ENCODE measurements around the gene SLC16A9.
A peak's percentile ranks its signal among the peaks of the same experiment; 100 is the strongest.

Gene SLC16A9

DNA sequence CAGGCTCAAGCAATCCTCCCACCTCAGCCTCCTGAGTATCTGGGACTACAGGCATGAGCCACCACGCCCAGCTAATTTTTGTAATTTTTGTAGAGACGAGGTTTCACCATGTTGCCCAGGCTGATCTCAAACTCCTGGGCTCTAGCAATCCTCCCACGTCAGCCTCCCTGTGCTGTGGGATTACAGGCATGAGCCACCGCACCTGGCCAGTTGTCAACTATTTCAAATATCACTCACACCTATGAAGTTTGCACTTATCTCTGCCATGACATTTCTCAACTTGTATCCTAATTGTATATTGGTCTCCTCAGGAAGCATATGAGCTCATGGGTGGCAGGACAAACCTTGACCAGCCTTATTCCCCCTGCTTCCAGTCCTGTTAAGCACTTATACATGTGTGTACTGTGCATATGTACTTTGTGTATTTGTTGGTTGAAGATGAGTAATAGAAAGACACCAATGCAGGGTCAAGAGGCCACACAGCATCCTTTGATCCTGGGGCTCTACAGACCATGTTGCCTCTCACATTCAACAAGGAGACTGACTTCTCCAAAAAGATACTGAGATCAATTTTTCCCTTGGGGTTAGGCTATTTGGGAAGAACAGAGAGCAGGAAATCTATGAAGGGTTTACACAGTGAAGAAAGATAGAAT lies 82.2 kb downstream of the SLC16A9 start:
- DNase-seq (ENCODE audit: low spot score) = no peak

DNA sequence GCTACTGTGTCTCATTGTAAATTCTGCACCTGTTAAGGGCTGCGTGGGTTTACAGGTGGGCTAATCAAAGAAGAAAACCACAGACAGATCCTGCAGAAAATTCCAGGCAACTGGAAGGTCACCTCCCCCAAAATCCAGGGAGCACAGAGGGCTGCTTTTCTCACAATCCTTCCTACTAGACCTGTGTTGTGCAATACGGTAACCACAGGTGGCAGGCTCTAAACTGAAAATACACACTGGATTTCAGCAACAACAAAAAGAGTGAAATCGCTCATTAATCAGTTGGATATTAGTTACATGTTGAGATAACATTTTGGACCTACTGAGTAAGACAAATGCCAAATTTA lies 83.2 kb downstream of the SLC16A9 start:
- no peak for DNase-seq (ENCODE audit: low spot score)

DNA sequence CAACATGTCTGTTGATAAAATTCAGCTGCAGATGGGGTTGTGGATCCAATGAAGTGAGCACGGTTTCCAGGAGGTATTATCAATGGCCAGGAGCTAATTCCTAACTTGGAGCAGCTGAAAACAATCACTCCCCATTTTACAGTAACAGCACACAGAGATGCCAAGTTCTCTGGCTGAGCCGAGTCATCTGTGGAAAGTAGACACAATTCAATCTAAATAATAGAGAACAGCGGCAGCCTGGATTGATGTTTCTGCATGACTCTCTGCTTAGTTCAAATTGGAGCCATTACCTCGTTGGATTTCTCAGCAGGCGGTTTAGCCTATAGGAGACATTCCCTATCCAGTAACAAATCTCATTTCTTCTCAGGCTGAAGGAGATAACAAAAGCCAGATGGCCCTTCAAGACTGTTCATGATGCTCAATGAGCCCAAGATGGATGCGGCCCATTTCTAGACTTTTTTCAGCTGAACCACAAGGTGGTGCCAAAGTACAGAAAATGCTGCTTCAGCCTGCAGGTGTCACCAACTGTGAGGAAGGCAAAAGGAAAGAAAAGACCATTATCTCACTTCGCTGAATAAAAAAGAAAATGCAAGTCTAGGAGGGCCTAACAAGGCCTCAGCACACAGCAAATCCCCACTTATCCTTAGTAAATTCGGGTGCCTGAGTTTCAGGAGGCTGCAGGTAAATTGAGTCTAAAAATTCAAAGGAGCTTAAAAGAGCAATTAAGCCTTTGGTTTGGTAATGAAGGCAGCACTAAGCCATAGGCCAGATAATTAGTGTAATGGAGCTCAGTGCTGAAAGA lies 83.7 kb downstream of the SLC16A9 start:
- DNase-seq (ENCODE audit: low spot score) = peak; percentile 26

DNA sequence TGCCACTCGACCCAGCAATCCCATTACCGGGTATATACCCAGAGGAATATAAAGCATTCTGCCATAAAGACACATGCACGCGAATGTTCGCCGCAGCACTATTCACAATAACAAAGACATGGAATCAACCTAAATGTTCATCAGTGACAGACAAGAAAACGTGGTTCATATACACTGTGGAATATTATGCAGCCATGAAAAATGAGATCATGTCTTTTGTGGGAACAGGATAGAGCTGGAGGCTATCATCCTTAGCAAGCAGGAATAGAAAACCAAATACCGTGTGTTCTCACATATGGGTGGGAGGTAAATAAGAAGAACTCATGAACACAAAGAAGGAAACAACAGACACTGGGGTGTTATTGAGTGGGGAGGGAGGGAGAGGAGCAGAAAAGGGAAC lies 84.7 kb downstream of the SLC16A9 start:
- no peak for DNase-seq (ENCODE audit: low spot score)

DNA sequence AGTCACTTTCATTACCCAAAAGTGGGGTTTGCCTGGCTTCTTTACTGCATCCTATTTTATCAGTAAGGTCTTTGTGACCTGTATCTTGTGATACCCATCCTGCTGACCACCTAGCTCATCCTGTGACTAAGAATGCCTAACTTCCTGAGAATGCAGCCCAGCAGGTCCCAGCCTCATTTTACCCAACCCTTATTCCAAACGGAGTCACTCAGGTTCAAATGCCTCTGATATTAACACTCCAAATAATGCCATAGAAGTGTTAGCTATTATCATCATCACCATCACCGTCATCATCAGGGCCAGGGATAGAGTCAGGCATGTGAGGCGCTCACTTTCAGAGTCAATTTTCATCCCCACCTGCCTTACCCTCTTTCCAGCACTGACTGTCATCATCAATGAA lies 85.5 kb downstream of the SLC16A9 start:
- DNase-seq (ENCODE audit: low spot score) = no peak

DNA sequence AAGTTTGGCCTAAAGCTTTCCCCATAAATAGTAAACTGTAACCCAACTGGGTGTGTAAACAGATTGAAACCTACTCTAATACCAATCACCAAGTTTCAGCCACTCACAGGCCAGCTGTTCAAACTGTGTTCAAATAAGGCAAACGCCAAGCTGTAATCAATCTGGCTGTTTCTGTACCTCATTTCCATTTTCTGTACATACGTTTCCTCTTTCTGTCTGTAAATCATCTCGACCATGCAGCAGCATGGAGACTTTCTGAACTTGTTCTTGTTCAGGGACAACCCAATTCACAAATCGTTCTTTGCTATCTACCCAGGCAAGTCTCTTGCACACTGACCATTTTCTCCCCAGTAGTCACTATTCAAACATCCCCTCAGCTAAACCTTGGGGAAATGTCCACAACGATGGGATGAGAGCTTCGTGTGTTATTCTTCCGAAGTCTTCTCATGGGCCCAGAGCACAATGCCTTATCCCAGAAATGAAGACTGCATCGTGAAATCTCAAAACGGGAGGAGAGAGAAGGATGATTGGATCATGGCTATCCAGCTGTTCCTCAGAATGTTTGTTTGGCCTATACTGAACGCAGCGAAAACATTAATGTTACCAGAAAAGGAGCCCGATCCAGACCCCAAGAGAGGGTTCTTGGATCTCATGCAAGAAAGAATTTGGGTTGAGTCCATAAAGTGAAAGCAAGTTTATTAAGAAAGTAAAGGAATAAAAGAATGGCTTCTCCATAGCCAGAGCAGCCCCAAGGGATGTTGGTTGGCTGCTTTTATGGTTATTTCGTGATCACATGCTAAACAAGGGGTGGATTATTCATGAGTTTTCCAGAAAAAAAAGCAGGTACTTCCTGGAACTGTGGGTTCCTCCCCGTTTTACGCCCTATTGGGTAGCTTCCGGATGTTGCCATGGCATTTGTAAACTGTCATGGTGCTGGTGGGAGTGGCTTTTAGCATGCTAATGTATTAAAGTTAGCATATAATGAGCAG lies 86.2 kb downstream of the SLC16A9 start:
- no peak for DNase-seq (ENCODE audit: low spot score)

DNA sequence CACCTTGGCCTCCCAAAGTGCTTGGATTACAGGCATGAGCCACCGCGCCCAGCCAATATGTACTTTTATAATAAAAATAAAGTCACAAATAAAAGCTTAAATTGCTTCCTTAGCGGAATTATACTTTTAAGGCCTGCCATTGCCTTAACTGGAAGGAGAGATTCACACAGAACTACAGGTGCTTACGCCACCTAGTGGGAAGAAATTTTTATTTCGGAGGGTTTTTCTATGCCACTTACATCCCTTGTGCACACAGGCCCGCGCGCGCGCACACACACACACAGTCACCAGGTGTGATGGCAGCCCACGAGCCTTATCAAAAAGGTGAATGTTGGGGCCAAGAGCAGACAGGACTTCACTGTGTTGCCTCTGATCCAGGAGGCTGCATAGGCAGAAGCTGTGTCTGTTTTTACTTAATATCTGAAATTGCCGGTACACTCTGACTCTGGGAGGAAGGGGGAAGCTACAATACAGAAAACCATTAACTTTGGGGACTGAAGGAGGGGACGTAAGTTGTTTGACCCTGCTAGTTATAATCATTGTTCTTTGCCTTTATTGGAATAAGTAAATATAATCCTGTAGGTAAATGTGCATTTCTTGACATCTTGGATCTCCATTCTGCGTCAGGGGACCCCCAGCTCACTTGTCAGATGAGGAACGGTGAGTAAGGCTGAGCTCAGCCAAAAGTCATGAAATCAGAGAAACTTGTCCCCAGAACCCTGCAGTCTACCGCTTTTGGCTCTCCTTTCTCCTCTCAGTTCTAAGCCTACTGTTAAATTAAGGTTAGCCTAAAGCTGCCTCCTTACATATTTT lies 87.1 kb downstream of the SLC16A9 start:
- peak; percentile 14 for DNase-seq (ENCODE audit: low spot score)

DNA sequence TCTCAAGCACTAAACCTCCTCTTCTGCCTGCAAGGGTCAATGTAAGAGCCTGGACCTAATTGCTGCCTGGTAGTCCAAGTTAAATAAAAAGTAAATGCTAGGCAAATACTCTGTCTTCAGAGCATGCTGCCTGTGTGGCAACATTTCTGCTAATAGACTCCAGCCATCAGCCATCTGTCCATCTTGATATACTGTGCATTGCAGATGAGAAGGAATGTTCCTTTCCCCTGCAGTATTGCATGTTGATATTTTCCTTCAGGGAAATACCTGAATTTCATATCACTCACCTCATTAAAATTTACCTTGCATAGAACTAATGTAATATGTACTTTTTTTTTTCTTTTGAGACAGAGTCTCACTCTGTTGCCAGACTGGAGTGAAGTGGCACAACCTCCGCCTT lies 87.9 kb downstream of the SLC16A9 start:
- DNase-seq (ENCODE audit: low spot score) = no peak

DNA sequence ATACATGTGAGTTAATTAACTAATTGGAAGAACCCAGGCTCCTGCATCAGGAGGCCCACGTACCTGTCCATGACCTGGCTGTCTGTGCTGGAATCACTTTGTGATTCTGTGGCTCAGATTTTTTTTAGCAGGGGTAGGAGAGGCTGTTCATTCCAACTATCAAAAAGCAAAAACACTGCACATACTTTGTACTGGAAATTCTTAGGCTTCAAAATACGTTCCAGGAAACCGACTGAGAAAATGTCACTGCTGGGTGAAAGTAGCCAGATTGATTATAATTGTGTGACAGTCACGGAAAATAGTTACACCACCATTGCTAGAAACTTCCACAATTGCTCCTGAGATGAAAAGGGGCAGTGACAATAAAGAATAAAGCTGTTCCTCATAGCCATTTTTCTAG lies 91.0 kb downstream of the SLC16A9 start:
- DNase-seq (ENCODE audit: low spot score) = no peak

DNA sequence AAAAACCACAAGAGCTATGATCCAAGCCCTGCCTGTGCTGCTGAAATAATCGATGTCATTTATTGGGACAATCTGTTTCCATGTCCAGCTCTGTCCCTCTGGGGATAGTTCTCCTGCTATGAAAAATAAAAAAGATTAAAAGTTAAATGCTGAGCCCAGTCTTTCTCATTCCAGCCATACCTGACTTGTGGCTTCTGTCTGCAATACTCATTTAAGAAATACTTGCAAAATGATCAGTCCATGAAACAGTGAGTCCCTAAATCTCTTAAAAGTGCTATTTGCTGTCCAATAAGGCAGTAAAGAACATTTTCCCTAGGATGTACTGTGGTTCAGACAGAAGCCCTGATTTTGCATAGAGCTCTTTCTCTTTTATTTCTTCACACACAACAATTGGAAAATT lies 91.7 kb downstream of the SLC16A9 start:
- no peak for DNase-seq (ENCODE audit: low spot score)

DNA sequence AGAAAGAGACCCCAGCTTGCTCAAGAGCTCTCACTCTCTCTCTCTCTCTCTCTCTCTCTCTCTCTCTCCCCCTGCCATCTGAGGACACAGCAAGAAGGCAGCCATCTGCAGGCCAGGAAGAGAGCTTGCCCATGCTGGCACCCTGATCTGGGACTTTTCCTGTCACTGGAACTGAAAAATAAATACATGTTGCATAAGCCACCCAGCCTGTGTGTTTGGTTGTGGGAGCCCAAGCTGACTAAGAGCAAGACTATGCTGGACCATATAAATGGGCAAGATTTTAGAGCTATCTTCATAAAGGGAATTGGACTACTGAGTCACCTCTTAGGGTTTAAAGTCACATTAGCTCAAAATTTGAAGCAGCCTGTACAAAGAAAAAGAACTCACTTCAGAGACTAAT lies 98.6 kb downstream of the SLC16A9 start:
- no peak for DNase-seq (ENCODE audit: low spot score)

DNA sequence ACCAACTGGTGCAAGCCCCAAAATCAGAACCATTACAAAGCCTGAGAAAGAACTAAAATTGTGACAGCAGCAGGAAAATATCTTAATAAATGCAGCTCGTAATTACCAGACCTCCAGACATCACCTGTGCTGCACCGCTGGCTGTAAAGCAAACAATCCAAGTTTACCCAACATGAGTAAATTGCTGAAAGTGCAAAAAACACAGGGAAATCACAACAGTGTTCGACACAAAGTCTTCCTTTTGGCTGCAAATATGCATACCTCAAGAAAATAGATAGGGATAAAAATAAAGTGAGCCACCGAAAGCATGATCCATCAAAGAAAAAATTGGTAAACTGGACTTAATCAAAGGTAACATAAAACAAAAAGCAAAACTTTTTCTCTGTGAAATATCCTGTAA lies 101.7 kb downstream of the SLC16A9 start:
- DNase-seq (ENCODE audit: low spot score) = no peak

DNA sequence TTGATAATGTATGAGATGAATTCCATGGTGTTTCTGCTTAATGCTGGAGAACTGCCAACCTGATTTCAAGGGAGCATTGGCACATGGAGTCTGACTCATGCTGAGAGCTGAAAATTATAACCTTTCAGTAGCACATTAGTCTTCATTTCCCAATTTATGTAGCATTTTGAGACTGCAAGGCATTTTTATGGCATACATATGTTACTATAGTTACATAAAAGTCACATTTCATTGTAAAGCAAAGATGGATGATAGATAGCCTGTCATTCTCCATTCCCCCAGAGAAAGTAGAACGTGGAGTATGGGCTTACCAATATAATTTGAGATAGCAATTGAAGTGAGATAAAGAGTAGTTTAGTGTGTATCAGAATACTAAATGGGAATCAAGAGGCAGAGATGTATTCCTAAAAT lies 103.1 kb downstream of the SLC16A9 start:
- no peak for DNase-seq (ENCODE audit: low spot score)

DNA sequence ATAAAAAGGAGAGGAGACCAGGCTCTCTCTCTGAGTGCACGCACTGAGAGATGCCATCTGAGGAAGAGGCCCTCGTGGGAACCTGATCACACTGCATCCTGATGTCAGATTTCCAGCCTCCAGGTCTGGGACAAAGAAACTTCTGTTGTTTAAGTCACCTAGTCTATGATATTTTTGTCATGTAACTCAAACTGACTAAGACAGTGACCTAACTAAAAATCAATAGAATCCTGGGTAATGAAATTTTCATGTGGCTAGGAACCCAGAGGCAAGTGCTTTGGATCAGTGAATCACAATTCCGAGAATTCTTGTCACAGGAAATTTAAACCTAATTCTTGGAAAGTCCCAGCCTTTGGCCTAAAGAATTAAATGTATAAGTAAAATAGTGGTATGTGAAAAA lies 107.7 kb downstream of the SLC16A9 start:
- DNase-seq (ENCODE audit: low spot score) = no peak

Measured in HuH-7 (cell line).